ENCODE data around the gene FMN2. TPM values are rescaled to one million over a fixed set of nuclear protein-coding genes. Genes with fewer than 3 reads are reported as not detected.
A peak's percentile ranks its signal among the peaks of the same experiment; 100 is the strongest.

Gene FMN2
- total RNA-seq, 1 donor from 2014 or later: 1.1 TPM

DNA sequence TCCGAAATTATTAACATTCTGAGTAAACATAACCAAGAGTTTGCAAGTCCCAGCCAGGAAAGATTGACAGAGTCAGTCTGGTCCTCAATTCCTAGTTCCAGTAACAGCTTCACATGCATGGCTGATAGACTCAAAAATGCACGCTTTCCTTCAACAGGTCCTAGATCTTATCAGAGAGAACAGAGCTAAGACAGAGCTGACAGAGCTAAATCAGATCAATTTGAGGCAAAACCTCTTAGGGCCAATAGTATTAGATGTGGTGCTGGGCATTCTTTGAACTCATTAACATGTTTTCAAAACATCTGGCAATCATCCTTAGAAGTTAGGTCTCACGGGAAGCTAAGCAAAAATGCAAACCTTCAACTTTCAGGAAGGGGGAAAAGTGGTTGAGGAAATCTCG lies 406.2 kb downstream of the FMN2 start:
- Histone ChIP-seq H3K36me3 (no peaks in the 10 kb centered on the region), H3K27ac (no peak overlapping the region), H3K4me1 (no peaks in the 10 kb centered on the region), H3K9me3 (no peaks in the 10 kb centered on the region), H3K4me3 (no peak overlapping the region), H3K27me3 (ENCODE audit: low read depth) (no peaks in the 10 kb centered on the region)
- ATAC-seq (no peak), DNase-seq (no peak)
- TF ChIP-seq CTCF (IDR thresholded peaks at IDR 0.05): no peak
- intact Hi-C loops (cut with DNase I): no loop called here

- Histone ChIP-seq H3K4me3 (no peak overlapping the region), H3K27ac (no peak overlapping the region), H3K27me3 (ENCODE audit: low read depth) (no peaks in the 10 kb centered on the region), H3K4me1 (no peaks in the 10 kb centered on the region), H3K9me3 (no peaks in the 10 kb centered on the region), H3K36me3 (no peaks in the 10 kb centered on the region)
- no peak for TF ChIP-seq CTCF (IDR thresholded peaks at IDR 0.05)
- DNase-seq: no peak
- no peak for ATAC-seq
- intact Hi-C loops (cut with DNase I): no loop called here
These were observed 406.7 kb downstream of the FMN2 start for GRCh38 chr1:240498335-240498734.

- Histone ChIP-seq H3K36me3 (no peaks in the 10 kb centered on the region), H3K4me3 (no peak overlapping the region), H3K27ac (no peak overlapping the region), H3K27me3 (ENCODE audit: low read depth) (no peaks in the 10 kb centered on the region), H3K4me1 (no peaks in the 10 kb centered on the region), H3K9me3 (no peaks in the 10 kb centered on the region)
- ATAC-seq: peak in 1 of 2 donors; percentile 31
- DNase-seq: no peak
- TF ChIP-seq CTCF (IDR thresholded peaks at IDR 0.05): no peak
- intact Hi-C loops (cut with DNase I): no loop called here
These were observed 407.3 kb downstream of the FMN2 start for GRCh38 chr1:240499012-240499411.

GRCh38 chr1:240500647-240501046 lies 409.0 kb downstream of the FMN2 start:
- intact Hi-C loops (cut with DNase I): no loop called here
- TF ChIP-seq CTCF (IDR thresholded peaks at IDR 0.05): no peak

GRCh38 chr1:240501115-240501514 lies 409.4 kb downstream of the FMN2 start:
- no peak for TF ChIP-seq CTCF (IDR thresholded peaks at IDR 0.05)
- intact Hi-C loops (cut with DNase I): no loop called here
- no peaks in the 10 kb centered on the region for H3K9me3 ChIP-seq
- ATAC-seq (no peak), DNase-seq (no peak)
- H3K36me3 ChIP-seq: no peaks in the 10 kb centered on the region
- H3K27me3 ChIP-seq (ENCODE audit: low read depth): no peaks in the 10 kb centered on the region
- no peak overlapping the region for H3K27ac ChIP-seq
- no peak overlapping the region for H3K4me3 ChIP-seq
- no peaks in the 10 kb centered on the region for H3K4me1 ChIP-seq

More at GRCh38 chr1:240500647-240501046, 409.0 kb downstream of the FMN2 start:
- DNase-seq: no peak
- H3K27ac ChIP-seq: no peak overlapping the region
- no peak for ATAC-seq
- H3K36me3 ChIP-seq: no peaks in the 10 kb centered on the region
- no peaks in the 10 kb centered on the region for H3K4me1 ChIP-seq
- H3K4me3 ChIP-seq: no peak overlapping the region
- H3K27me3 ChIP-seq (ENCODE audit: low read depth): no peaks in the 10 kb centered on the region
- no peaks in the 10 kb centered on the region for H3K9me3 ChIP-seq

- no peak overlapping the region for H3K27ac ChIP-seq
- no peak for ATAC-seq
- no peak for DNase-seq
- H3K4me1 ChIP-seq: no peaks in the 10 kb centered on the region
- H3K27me3 ChIP-seq (ENCODE audit: low read depth): no peaks in the 10 kb centered on the region
- H3K9me3 ChIP-seq: no peaks in the 10 kb centered on the region
- intact Hi-C loops (cut with DNase I): no loop called here
- no peaks in the 10 kb centered on the region for H3K36me3 ChIP-seq
- no peak for TF ChIP-seq CTCF (IDR thresholded peaks at IDR 0.05)
- no peak overlapping the region for H3K4me3 ChIP-seq
These were observed 411.4 kb downstream of the FMN2 start for GRCh38 chr1:240503036-240503435.

Measured in lower lobe of right lung (tissue), 2 donors.